ENCODE results near the gene LMCD1. TPM values are rescaled to one million over a fixed set of nuclear protein-coding genes. Genes with fewer than 3 reads are reported as not detected.

Gene LMCD1
- total and polyA plus RNA-seq, 2 experiments from 2014 or later, result 21.8 to 35.3 TPM

DNA sequence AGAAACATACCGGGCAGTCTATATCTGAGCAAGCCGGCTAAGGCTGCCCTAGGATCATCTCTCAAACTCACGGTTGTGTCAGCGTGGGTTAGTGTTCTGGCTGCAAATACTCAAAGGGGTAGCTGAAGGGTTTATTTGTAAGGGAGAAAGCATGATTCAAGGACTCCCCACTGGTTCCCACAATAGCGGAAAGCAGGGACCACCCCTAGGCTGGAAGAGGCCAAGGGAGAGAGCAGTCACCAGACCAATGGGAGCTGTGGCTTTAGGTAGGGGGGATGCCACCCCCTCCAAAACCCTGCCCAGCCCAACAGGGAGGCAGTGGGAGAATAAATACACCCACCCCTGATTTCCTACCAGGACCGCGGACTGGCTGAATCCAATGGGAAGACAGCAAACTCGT is 7.3 kb upstream of the LMCD1 start:
- no peak overlapping the region for H3K27ac Mint-ChIP-seq
- TF ChIP-seq, protein P1, sequence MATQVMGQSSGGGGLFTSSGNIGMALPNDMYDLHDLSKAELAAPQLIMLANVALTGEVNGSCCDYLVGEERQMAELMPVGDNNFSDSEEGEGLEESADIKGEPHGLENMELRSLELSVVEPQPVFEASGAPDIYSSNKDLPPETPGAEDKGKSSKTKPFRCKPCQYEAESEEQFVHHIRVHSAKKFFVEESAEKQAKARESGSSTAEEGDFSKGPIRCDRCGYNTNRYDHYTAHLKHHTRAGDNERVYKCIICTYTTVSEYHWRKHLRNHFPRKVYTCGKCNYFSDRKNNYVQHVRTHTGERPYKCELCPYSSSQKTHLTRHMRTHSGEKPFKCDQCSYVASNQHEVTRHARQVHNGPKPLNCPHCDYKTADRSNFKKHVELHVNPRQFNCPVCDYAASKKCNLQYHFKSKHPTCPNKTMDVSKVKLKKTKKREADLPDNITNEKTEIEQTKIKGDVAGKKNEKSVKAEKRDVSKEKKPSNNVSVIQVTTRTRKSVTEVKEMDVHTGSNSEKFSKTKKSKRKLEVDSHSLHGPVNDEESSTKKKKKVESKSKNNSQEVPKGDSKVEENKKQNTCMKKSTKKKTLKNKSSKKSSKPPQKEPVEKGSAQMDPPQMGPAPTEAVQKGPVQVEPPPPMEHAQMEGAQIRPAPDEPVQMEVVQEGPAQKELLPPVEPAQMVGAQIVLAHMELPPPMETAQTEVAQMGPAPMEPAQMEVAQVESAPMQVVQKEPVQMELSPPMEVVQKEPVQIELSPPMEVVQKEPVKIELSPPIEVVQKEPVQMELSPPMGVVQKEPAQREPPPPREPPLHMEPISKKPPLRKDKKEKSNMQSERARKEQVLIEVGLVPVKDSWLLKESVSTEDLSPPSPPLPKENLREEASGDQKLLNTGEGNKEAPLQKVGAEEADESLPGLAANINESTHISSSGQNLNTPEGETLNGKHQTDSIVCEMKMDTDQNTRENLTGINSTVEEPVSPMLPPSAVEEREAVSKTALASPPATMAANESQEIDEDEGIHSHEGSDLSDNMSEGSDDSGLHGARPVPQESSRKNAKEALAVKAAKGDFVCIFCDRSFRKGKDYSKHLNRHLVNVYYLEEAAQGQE (IDR thresholded peaks at IDR 0.05; ENCODE audit: unreplicated experiment), result no peak
- no peak for TF ChIP-seq ZNF331 (CRISPR knock-in tag; IDR thresholded peaks at IDR 0.05; ENCODE audit: low read depth)
- Histone ChIP-seq H3K36me3 (ENCODE audit: insufficient read depth) (no peaks in the 10 kb centered on the region; the same call in 1 of the 2 replicates), H4K20me1 (replicated peaks; ENCODE audit: insufficient read depth) (no peaks in the 10 kb centered on the region), H3K27me3 (ENCODE audit: insufficient read depth) (no peaks in the 10 kb centered on the region), H3K9me2 (ENCODE audit: insufficient read depth) (peaks cover 3% of the 10 kb centered on the region; the same call in 1 of the 2 replicates), H3F3A (replicated peaks; ENCODE audit: low read depth) (no peaks in the 10 kb centered on the region), H3K27ac (ENCODE audit: low read depth) (no peak overlapping the region), H2AFZ (no peak overlapping the region), H3K4me1 (ENCODE audit: insufficient read depth) (peaks cover 30% of the 10 kb centered on the region), H3K79me2 (replicated peaks; ENCODE audit: insufficient read depth) (no peaks in the 10 kb centered on the region), H3K4me3 (no peak overlapping the region), H3K4me2 (peak overlapping the region; percentile 60)
- H3K4me3 Mint-ChIP-seq, result no peak overlapping the region
- H3K27me3 Mint-ChIP-seq (ENCODE audit: insufficient read depth, low read depth, poor library complexity), result peaks cover 2% of the 10 kb centered on the region
- peaks cover 6% of the 10 kb centered on the region; the same call in 2 of the 3 replicates for H3K36me3 Mint-ChIP-seq (ENCODE audit: low read depth)
- no peaks in the 10 kb centered on the region; the same call in 2 of the 3 replicates for H3K9me3 Mint-ChIP-seq
- DNase-seq (ENCODE audit: low spot score) (no peak), ATAC-seq (peak; percentile 51)
- H3K4me1 Mint-ChIP-seq, result peaks cover 39% of the 10 kb centered on the region

DNA sequence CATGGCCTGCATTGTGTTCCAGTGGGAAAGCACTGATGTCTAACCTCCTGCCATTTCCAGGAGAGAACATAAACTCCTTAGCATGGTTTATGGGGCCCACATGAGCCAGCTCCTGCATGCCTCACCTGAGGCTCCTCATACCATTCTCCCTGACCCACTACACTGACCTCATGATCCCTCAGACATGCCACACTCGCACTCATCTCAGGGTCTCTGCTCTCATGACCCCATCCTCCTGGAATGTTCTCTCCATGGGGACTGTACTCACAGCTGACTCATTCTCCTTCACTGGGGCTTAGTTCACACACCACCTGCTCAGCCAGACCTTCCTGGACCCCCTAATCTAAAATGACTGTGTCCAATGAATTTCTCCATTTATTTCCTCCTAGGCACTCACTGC is 4.0 kb upstream of the LMCD1 start:
- Mint-ChIP-seq H3K4me1 (peaks cover 49% of the 10 kb centered on the region), H3K27ac (peak overlapping the region; percentile 41; the same call in 1 of the 2 replicates), H3K9me3 (no peaks in the 10 kb centered on the region; the same call in 1 of the 3 replicates), H3K27me3 (ENCODE audit: insufficient read depth, low read depth, poor library complexity) (peaks cover 8% of the 10 kb centered on the region), H3K36me3 (ENCODE audit: low read depth) (peaks cover 8% of the 10 kb centered on the region; the same call in 2 of the 3 replicates), H3K4me3 (no peak overlapping the region)
- Histone ChIP-seq H2AFZ (no peak overlapping the region), H3K79me2 (replicated peaks; ENCODE audit: insufficient read depth) (0 out of 2 replicates have a peak, but pooled peaks cover 2% of the 10 kb centered on the region), H4K20me1 (replicated peaks; ENCODE audit: insufficient read depth) (no peaks in the 10 kb centered on the region), H3K36me3 (ENCODE audit: insufficient read depth) (no peaks in the 10 kb centered on the region; the same call in 1 of the 2 replicates), H3K27ac (ENCODE audit: low read depth) (peak overlapping the region; percentile 96; the same call in 1 of the 2 replicates), H3F3A (replicated peaks; ENCODE audit: low read depth) (no peaks in the 10 kb centered on the region), H3K9me2 (ENCODE audit: insufficient read depth) (peaks cover 3% of the 10 kb centered on the region; the same call in 1 of the 2 replicates), H3K4me1 (ENCODE audit: insufficient read depth) (peaks cover 46% of the 10 kb centered on the region), H3K4me3 (no peak overlapping the region), H3K27me3 (ENCODE audit: insufficient read depth) (no peaks in the 10 kb centered on the region), H3K4me2 (no peak overlapping the region)
- no peak for ATAC-seq
- no peak for DNase-seq (ENCODE audit: low spot score)
- TF ChIP-seq EZH2phosphoT487 (IDR thresholded peaks at IDR 0.05; ENCODE audit: unreplicated experiment), result no peak
- no peak for TF ChIP-seq JUNB (IDR thresholded peaks at IDR 0.05; ENCODE audit: unreplicated experiment)
- no peak for TF ChIP-seq POLR2AphosphoS5 (IDR thresholded peaks at IDR 0.05; ENCODE audit: low read depth)
- no peak for TF ChIP-seq ZNF114 (CRISPR knock-in tag; IDR thresholded peaks at IDR 0.05)
- no peak for TF ChIP-seq EZH2 (IDR thresholded peaks at IDR 0.05; ENCODE audit: low read depth, unreplicated experiment)
- no peak for TF ChIP-seq ZNF331 (CRISPR knock-in tag; IDR thresholded peaks at IDR 0.05; ENCODE audit: low read depth)
- no peak for TF ChIP-seq STAT1 (IDR thresholded peaks at IDR 0.05; ENCODE audit: unreplicated experiment)

Data from GM23338 (cell line).